HepG2 (cell line): ENCODE measurements around the gene FKBP1A. TPM values are rescaled to one million over a fixed set of nuclear protein-coding genes. Genes with fewer than 3 reads are reported as not detected.
A peak's percentile ranks its signal among the peaks of the same experiment; 100 is the strongest.

Source experiments
- AGO2 ChIP-seq: fragments of 200-400 bp; formaldehyde crosslinking; optimal IDR thresholded peaks from 2 replicates; pipeline ENCODE3; 2017; ENCODE audit warnings: mild to moderate bottlenecking, low read depth, low read length, moderate library complexity
- CBFB ChIP-seq: sonication (generic); formaldehyde crosslinking; IDR thresholded peaks from 2 replicates; pipeline ENCODE4 v1.4.0; 2020; ENCODE audit warnings: missing genetic modification reagents
- CBX5 ChIP-seq: sonication (generic); formaldehyde crosslinking; IDR thresholded peaks from 2 replicates; pipeline ENCODE4 v1.4.0; 2020; ENCODE audit warnings: missing genetic modification reagents, borderline replicate concordance
- FOXJ3 ChIP-seq: sonication (generic); formaldehyde crosslinking; IDR thresholded peaks from 2 replicates; pipeline ENCODE4 v1.4.0; 2020; ENCODE audit warnings: missing genetic modification reagents, mild to moderate bottlenecking, borderline replicate concordance
- HOXA9 ChIP-seq: sonication (generic); formaldehyde crosslinking; IDR thresholded peaks from 2 replicates; pipeline ENCODE4 v1.8.1; 2022; ENCODE audit warnings: missing genetic modification reagents, mild to moderate bottlenecking, moderate library complexity, borderline replicate concordance
- KAT2B ChIP-seq: fragments of 150-350 bp; IDR thresholded peaks from 2 replicates; pipeline ENCODE4 v1.6.1; 2014; ENCODE audit warnings: low read depth, low read length, borderline replicate concordance
- KDM6A ChIP-seq: IDR thresholded peaks from 2 replicates; pipeline ENCODE4 v1.6.1; 2016; ENCODE audit warnings: low read depth
- MAFG ChIP-seq: sonication (generic); formaldehyde crosslinking; IDR thresholded peaks from 2 replicates; pipeline ENCODE4 v1.5.1; 2020; ENCODE audit warnings: mild to moderate bottlenecking, missing genetic modification reagents
- MTF2 ChIP-seq: sonication (generic); formaldehyde crosslinking; IDR thresholded peaks from 2 replicates; pipeline ENCODE4 v1.5.0; 2020; ENCODE audit warnings: missing genetic modification reagents, borderline replicate concordance
- NFE2L2 ChIP-seq: fragments of 150-350 bp; IDR thresholded peaks from 2 replicates; pipeline ENCODE4 v1.6.1; 2014; ENCODE audit warnings: low read length
- ONECUT2 ChIP-seq: sonication (generic); formaldehyde crosslinking; IDR thresholded peaks from 2 replicates; pipeline ENCODE4 v1.4.0; 2020; ENCODE audit warnings: missing genetic modification reagents
- RFXANK ChIP-seq: IDR thresholded peaks from 2 replicates; pipeline ENCODE4 v1.6.1; 2016
- RFXAP ChIP-seq: sonication (generic); formaldehyde crosslinking; IDR thresholded peaks from 2 replicates; pipeline ENCODE4 v1.4.0; 2020; ENCODE audit warnings: missing genetic modification reagents, borderline replicate concordance
- SALL2 ChIP-seq: sonication (generic); formaldehyde crosslinking; IDR thresholded peaks from 2 replicates; pipeline ENCODE4 v1.8.1; 2023; ENCODE audit warnings: mild to moderate bottlenecking, missing genetic modification reagents, inconsistent platforms
- SCMH1 ChIP-seq: sonication (generic); formaldehyde crosslinking; IDR thresholded peaks from 2 replicates; pipeline ENCODE4 v1.9.0; 2021; ENCODE audit warnings: missing genetic modification reagents, mild to moderate bottlenecking, borderline replicate concordance
- TARDBP ChIP-seq: sonication (generic); formaldehyde crosslinking; IDR thresholded peaks from 2 replicates; pipeline ENCODE4 v1.8.0; 2022; ENCODE audit warnings: mild to moderate bottlenecking, missing genetic modification reagents
- THYN1 ChIP-seq: sonication (generic); formaldehyde crosslinking; IDR thresholded peaks from 2 replicates; pipeline ENCODE4 v1.8.1; 2023; ENCODE audit warnings: low read depth, mild to moderate bottlenecking, moderate library complexity, missing genetic modification reagents, borderline replicate concordance
- ZFP82 ChIP-seq: sonication (generic); formaldehyde crosslinking; IDR thresholded peaks from 2 replicates; pipeline ENCODE4 v1.5.1; 2020; ENCODE audit warnings: mild to moderate bottlenecking, missing genetic modification reagents, borderline replicate concordance
- ZNF256 ChIP-seq: sonication (generic); formaldehyde crosslinking; conservative IDR thresholded peaks from 2 replicates; pipeline ENCODE4 v1.4.0; 2020; ENCODE audit warnings: missing genetic modification reagents
- ZNF292 ChIP-seq: sonication (generic); formaldehyde crosslinking; IDR thresholded peaks from 2 replicates; pipeline ENCODE4 v1.8.1; 2022; ENCODE audit warnings: mild to moderate bottlenecking, low read depth, missing genetic modification reagents, borderline replicate concordance
- ZNF451 ChIP-seq: sonication (generic); formaldehyde crosslinking; IDR thresholded peaks from 2 replicates; pipeline ENCODE4 v1.5.0; 2020; ENCODE audit warnings: mild to moderate bottlenecking, missing genetic modification reagents
- ZNF567 ChIP-seq: sonication (generic); formaldehyde crosslinking; IDR thresholded peaks from 2 replicates; pipeline ENCODE4 v1.8.1; 2023; ENCODE audit warnings: mild to moderate bottlenecking, missing genetic modification reagents, borderline replicate concordance
- ZNF619 ChIP-seq: sonication (generic); formaldehyde crosslinking; IDR thresholded peaks from 2 replicates; pipeline ENCODE4 v1.4.0; 2020; ENCODE audit warnings: mild to moderate bottlenecking, missing genetic modification reagents
- polyA plus RNA-seq, 8 experiments: library from polyadenylated mRNA; depleted of rRNA in 3 of 8; stranded (reverse) in 7 of 8; unstranded in 1 of 8; fragments of >200 nt; fragmentation: Illumina TruSeq in 4 of 8; extraction: Trizol in 4 of 8; gene quantifications; 2 replicates each; pipeline versions ENCODE4 v1.2.1 to v1.2.3, GENCODE V29; 2011 to 2016; ENCODE audit warnings: low read depth in 4 of 8, missing spikeins in 1 of 8, mixed read lengths in 1 of 8; ENCODE audit not compliant: insufficient read depth in 1 of 8
- total RNA-seq, 5 experiments: library from RNA; depleted of rRNA; stranded (reverse); fragments of >200 nt; fragmentation: Illumina TruSeq; extraction: Trizol; gene quantifications; 2 replicates each; pipeline ENCODE4 v1.2.3, GENCODE V29; 2016; ENCODE audit warnings: low read depth in 1 of 5
- TF ChIP-seq, protein P1 (sequence below): sonication (generic); formaldehyde crosslinking; IDR thresholded peaks from 2 replicates; pipeline ENCODE4 v1.8.1; 2023; ENCODE audit warnings: mild to moderate bottlenecking, inconsistent platforms, moderate library complexity, missing genetic modification reagents, borderline replicate concordance
- TF ChIP-seq, protein P2 (sequence below): sonication (generic); formaldehyde crosslinking; IDR thresholded peaks from 2 replicates; pipeline ENCODE4 v1.5.0; 2020; ENCODE audit warnings: missing genetic modification reagents
- TF ChIP-seq, protein P3 (sequence below): sonication (generic); formaldehyde crosslinking; conservative IDR thresholded peaks from 2 replicates; pipeline ENCODE4 v1.4.0; 2020; ENCODE audit warnings: missing genetic modification reagents
- TF ChIP-seq, protein P4 (sequence below): sonication (generic); formaldehyde crosslinking; IDR thresholded peaks from 2 replicates; pipeline ENCODE4 v1.5.0; 2020; ENCODE audit warnings: missing genetic modification reagents

Gene FKBP1A
- total and polyA plus RNA-seq, 2 of the 13 experiments (the other 11 are each of a cell fraction or from before 2014, with no cell fraction given) = 119 to 468 TPM

DNA sequence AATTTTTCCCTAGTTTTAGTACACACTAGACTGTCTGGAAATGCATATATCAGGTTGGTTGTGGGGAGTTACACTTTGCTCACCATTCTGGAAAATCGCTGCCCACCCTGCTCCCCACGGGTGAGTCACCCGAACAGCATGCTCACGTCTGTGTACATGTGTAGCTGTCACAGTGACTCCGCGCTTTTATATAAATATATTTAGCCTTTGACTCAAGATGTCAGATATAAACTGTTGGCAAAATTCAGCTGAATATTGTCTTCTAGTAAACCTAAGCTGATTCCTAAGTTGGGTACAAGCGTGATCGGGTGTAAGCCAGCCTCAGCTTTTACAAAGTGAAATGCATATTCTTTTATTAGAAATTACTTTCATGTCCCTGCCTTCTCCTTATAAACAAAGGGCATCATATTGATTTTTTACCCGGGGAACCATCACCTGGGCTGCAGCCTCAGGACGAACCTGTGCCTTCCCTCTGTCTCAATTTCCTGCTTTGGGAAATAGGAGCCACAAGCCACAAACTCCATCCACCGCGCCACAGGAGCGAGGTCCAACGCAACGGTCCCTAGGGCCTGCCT lies 68.2 kb downstream of the FKBP1A start (continued):
- no peak for TF ChIP-seq KAT2B
- TF ChIP-seq THYN1 (CRISPR knock-in tag) = 0 out of 2 replicates have a peak, but pooled peaks have one; percentile 36
- TF ChIP-seq ZNF292 (CRISPR knock-in tag) = no peak
- TF ChIP-seq RFXAP (CRISPR knock-in tag) = no peak
- no peak for TF ChIP-seq HOXA9 (CRISPR knock-in tag)
- TF ChIP-seq, protein P1, sequence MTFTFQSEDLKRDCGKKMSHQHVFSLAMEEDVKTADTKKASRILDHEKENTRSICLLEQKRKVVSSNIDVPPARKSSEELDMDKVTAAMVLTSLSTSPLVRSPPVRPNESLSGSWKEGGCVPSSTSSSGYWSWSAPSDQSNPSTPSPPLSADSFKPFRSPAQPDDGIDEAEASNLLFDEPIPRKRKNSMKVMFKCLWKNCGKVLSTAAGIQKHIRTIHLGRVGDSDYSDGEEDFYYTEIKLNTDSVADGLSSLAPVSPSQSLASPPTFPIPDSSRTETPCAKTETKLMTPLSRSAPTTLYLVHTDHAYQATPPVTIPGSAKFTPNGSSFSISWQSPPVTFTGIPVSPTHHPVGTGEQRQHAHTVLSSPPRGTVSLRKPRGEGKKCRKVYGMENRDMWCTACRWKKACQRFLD (CRISPR knock-in tag) = no peak
- TF ChIP-seq, protein P2, sequence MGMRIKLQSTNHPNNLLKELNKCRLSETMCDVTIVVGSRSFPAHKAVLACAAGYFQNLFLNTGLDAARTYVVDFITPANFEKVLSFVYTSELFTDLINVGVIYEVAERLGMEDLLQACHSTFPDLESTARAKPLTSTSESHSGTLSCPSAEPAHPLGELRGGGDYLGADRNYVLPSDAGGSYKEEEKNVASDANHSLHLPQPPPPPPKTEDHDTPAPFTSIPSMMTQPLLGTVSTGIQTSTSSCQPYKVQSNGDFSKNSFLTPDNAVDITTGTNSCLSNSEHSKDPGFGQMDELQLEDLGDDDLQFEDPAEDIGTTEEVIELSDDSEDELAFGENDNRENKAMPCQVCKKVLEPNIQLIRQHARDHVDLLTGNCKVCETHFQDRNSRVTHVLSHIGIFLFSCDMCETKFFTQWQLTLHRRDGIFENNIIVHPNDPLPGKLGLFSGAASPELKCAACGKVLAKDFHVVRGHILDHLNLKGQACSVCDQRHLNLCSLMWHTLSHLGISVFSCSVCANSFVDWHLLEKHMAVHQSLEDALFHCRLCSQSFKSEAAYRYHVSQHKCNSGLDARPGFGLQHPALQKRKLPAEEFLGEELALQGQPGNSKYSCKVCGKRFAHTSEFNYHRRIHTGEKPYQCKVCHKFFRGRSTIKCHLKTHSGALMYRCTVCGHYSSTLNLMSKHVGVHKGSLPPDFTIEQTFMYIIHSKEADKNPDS (CRISPR knock-in tag) = no peak
- TF ChIP-seq AGO2 = no peak
- no peak for TF ChIP-seq ONECUT2 (CRISPR knock-in tag)
- TF ChIP-seq, protein P3, sequence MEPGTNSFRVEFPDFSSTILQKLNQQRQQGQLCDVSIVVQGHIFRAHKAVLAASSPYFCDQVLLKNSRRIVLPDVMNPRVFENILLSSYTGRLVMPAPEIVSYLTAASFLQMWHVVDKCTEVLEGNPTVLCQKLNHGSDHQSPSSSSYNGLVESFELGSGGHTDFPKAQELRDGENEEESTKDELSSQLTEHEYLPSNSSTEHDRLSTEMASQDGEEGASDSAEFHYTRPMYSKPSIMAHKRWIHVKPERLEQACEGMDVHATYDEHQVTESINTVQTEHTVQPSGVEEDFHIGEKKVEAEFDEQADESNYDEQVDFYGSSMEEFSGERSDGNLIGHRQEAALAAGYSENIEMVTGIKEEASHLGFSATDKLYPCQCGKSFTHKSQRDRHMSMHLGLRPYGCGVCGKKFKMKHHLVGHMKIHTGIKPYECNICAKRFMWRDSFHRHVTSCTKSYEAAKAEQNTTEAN (CRISPR knock-in tag) = no peak
- TF ChIP-seq MTF2 (CRISPR knock-in tag) = peak; percentile 17; the same call in 1 of the 2 replicates
- TF ChIP-seq, protein P4, sequence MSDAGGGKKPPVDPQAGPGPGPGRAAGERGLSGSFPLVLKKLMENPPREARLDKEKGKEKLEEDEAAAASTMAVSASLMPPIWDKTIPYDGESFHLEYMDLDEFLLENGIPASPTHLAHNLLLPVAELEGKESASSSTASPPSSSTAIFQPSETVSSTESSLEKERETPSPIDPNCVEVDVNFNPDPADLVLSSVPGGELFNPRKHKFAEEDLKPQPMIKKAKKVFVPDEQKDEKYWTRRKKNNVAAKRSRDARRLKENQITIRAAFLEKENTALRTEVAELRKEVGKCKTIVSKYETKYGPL (CRISPR knock-in tag) = no peak
- TF ChIP-seq ZNF567 (CRISPR knock-in tag) = no peak
- TF ChIP-seq CBX5 (CRISPR knock-in tag) = no peak
- TF ChIP-seq ZNF451 (CRISPR knock-in tag) = no peak; the same call in 1 of the 2 replicates
- no peak for TF ChIP-seq ZNF619 (CRISPR knock-in tag)
- no peak for TF ChIP-seq FOXJ3 (CRISPR knock-in tag)
- no peak for TF ChIP-seq CBFB
- no peak for TF ChIP-seq SCMH1 (CRISPR knock-in tag)
- peak; percentile 41; the same call in 1 of the 2 replicates for TF ChIP-seq ZFP82 (CRISPR knock-in tag)
- TF ChIP-seq SALL2 (CRISPR knock-in tag) = no peak
- TF ChIP-seq NFE2L2 = 0 out of 2 replicates have a peak, but pooled peaks have one; percentile 42
- peak; percentile 4; the same call in 1 of the 2 replicates for TF ChIP-seq TARDBP (CRISPR knock-in tag)
- no peak for TF ChIP-seq RFXANK (CRISPR knock-in tag)
- TF ChIP-seq MAFG (CRISPR knock-in tag) = no peak
- no peak for TF ChIP-seq KDM6A (CRISPR knock-in tag)
- no peak for TF ChIP-seq ZNF256 (CRISPR knock-in tag)
